Lower lobe of right lung (tissue), 2 donors: ENCODE results near the gene RGP1. TPM values are rescaled to one million over a fixed set of nuclear protein-coding genes. Genes with fewer than 3 reads are reported as not detected.

Experiments
- ATAC-seq, 2 donors: fragments of 200-7000 bp; cut with Tn5 transposase; one replicate each; pipeline ENCODE4 v1.9.1; 2020 to 2022; ENCODE audit warnings: mild to moderate bottlenecking in 2 of 2, moderate library complexity in 2 of 2
- DNase-seq: peaks from one replicate; pipeline ENCODE4 v3.0.0-alpha.2; 2020
- H3K27ac ChIP-seq: fragments of 200-600 bp; one replicate; pipeline ENCODE4 v1.8.0; 2022
- H3K27me3 ChIP-seq: fragments of 200-600 bp; one replicate; pipeline ENCODE4 v1.8.0; 2022; ENCODE audit warnings: low read depth
- H3K36me3 ChIP-seq: fragments of 200-600 bp; one replicate; pipeline ENCODE4 v1.8.0; 2022; ENCODE audit warnings: mild to moderate bottlenecking
- H3K4me1 ChIP-seq: fragments of 200-600 bp; one replicate; pipeline ENCODE4 v1.8.0; 2022
- H3K4me3 ChIP-seq: fragments of 200-600 bp; one replicate; pipeline ENCODE4 v1.8.0; 2022; ENCODE audit warnings: mild to moderate bottlenecking
- H3K9me3 ChIP-seq: fragments of 200-600 bp; one replicate; pipeline ENCODE4 v1.8.0; 2022
- CTCF ChIP-seq: fragments of 200-600 bp; IDR thresholded peaks from one replicate; pipeline ENCODE4 v1.8.0; 2022; ENCODE audit warnings: antibody characterized with exemption, mild to moderate bottlenecking
- intact Hi-C: fragments of 100-400 bp; cut with DNase I; formaldehyde crosslinking; loops from one replicate; pipeline ENCODE4 v1.11.0; 2022
- total RNA-seq: library from RNA; stranded (reverse); fragmentation: NEBNext Ultra II Directional; extraction: Animal tissue kit (Norgen Biotek cat#: 25700); gene quantifications from one replicate; pipeline ENCODE4 v1.2.1, GENCODE V29; 2021
- donor health status: DM: no; HTN: yes; CAD: no; lungs with severe emphysema.

The RGP1 gene
- total RNA-seq, 1 donor from 2014 or later, result 29.6 TPM

- H3K27me3 ChIP-seq, result no peaks in the 10 kb centered on the region
- H3K4me3 ChIP-seq, result no peak overlapping the region
- TF ChIP-seq CTCF, result no peak
- peak in 1 of 2 donors; percentile 25 for ATAC-seq
- H3K4me1 ChIP-seq, result peaks cover 39% of the 10 kb centered on the region
- no peak for DNase-seq
- no peak overlapping the region for H3K27ac ChIP-seq
- intact Hi-C loops, result no loop called here
- H3K36me3 ChIP-seq, result no peaks in the 10 kb centered on the region
- H3K9me3 ChIP-seq, result no peaks in the 10 kb centered on the region
These were observed 22.9 kb downstream of the RGP1 start for GRCh38 chr9:35771943-35772342.

GRCh38 chr9:35774907-35775635 lies 26.0 kb downstream of the RGP1 start:
- H3K9me3 ChIP-seq, result no peaks in the 10 kb centered on the region
- TF ChIP-seq CTCF, result no peak
- ATAC-seq (peak; percentile 69 to 72), DNase-seq (no peak)
- no peak overlapping the region for H3K4me3 ChIP-seq
- H3K27me3 ChIP-seq, result no peaks in the 10 kb centered on the region
- H3K4me1 ChIP-seq, result peaks cover 35% of the 10 kb centered on the region
- no peak overlapping the region for H3K27ac ChIP-seq
- H3K36me3 ChIP-seq, result no peaks in the 10 kb centered on the region
- intact Hi-C loops, result no loop called here

- H3K4me1 ChIP-seq, result peaks cover 26% of the 10 kb centered on the region
- ATAC-seq (no peak), DNase-seq (no peak)
- H3K4me3 ChIP-seq, result no peak overlapping the region
- no peak overlapping the region for H3K27ac ChIP-seq
- no peaks in the 10 kb centered on the region for H3K36me3 ChIP-seq
- TF ChIP-seq CTCF, result no peak
- no peaks in the 10 kb centered on the region for H3K27me3 ChIP-seq
- H3K9me3 ChIP-seq, result no peaks in the 10 kb centered on the region
- intact Hi-C loops, result no loop called here
These were observed 26.9 kb downstream of the RGP1 start for GRCh38 chr9:35776018-35776417.

GRCh38 chr9:35778496-35778895 lies 29.4 kb downstream of the RGP1 start:
- no peak for ATAC-seq
- intact Hi-C loops, result no loop called here
- no peaks in the 10 kb centered on the region for H3K36me3 ChIP-seq

GRCh38 chr9:35781066-35781465 lies 32.0 kb downstream of the RGP1 start:
- no peak overlapping the region for H3K4me3 ChIP-seq
- no peak for TF ChIP-seq CTCF
- H3K27ac ChIP-seq, result no peak overlapping the region
- peaks cover 1% of the 10 kb centered on the region for H3K4me1 ChIP-seq
- H3K27me3 ChIP-seq, result no peaks in the 10 kb centered on the region
- intact Hi-C loops, result no loop called here
- H3K9me3 ChIP-seq, result no peaks in the 10 kb centered on the region
- no peak for DNase-seq
- H3K36me3 ChIP-seq, result peaks cover 7% of the 10 kb centered on the region
- ATAC-seq, result no peak

More at GRCh38 chr9:35778496-35778895, 29.4 kb downstream of the RGP1 start:
- Histone ChIP-seq H3K27ac (no peak overlapping the region), H3K27me3 (no peaks in the 10 kb centered on the region), H3K4me1 (peaks cover 12% of the 10 kb centered on the region), H3K4me3 (no peak overlapping the region), H3K9me3 (no peaks in the 10 kb centered on the region)
- DNase-seq, result no peak
- no peak for TF ChIP-seq CTCF
